Kidney tubule cell (primary cell): ENCODE data around the gene ARHGEF38.
A peak's percentile ranks its signal among the peaks of the same experiment; 100 is the strongest.

Experiments
- DNase-seq: peaks from one replicate; pipeline ENCODE4 v3.0.0-alpha.2; 2018; ENCODE audit warnings: low spot score

ARHGEF38 gene

GRCh38 chr4:105613306-105613705 is 60.9 kb downstream of the ARHGEF38 start:
- DNase-seq, result peak; percentile 19

- DNase-seq, result peak; percentile 71
Measured at GRCh38 chr4:105619188-105619931, 66.9 kb downstream of the ARHGEF38 start.

GRCh38 chr4:105620640-105621323 is 68.4 kb downstream of the ARHGEF38 start:
- DNase-seq, result peak; percentile 87

- DNase-seq, result peak; percentile 48
Measured at GRCh38 chr4:105622269-105622668, 69.8 kb downstream of the ARHGEF38 start.

- no peak for DNase-seq
Measured at GRCh38 chr4:105623099-105623498, 70.7 kb downstream of the ARHGEF38 start.

GRCh38 chr4:105624530-105624929 is 72.1 kb downstream of the ARHGEF38 start:
- peak; percentile 63 for DNase-seq

- no peak for DNase-seq
Measured at GRCh38 chr4:105625214-105625613, 72.8 kb downstream of the ARHGEF38 start.

- DNase-seq, result no peak
Measured at GRCh38 chr4:105626846-105627245, 74.4 kb downstream of the ARHGEF38 start.

GRCh38 chr4:105627620-105628019 is 75.2 kb downstream of the ARHGEF38 start:
- no peak for DNase-seq

GRCh38 chr4:105630670-105631655 is 78.5 kb downstream of the ARHGEF38 start:
- DNase-seq, result no peak

- DNase-seq, result no peak
Measured at GRCh38 chr4:105631818-105632400, 79.5 kb downstream of the ARHGEF38 start.

GRCh38 chr4:105632599-105632998 is 80.2 kb downstream of the ARHGEF38 start:
- no peak for DNase-seq

- DNase-seq, result no peak
Measured at GRCh38 chr4:105633241-105633640, 80.8 kb downstream of the ARHGEF38 start.

GRCh38 chr4:105634402-105635080 is 82.1 kb downstream of the ARHGEF38 start:
- DNase-seq, result no peak

GRCh38 chr4:105637408-105638176 is 85.2 kb downstream of the ARHGEF38 start:
- peak; percentile 61 for DNase-seq

GRCh38 chr4:105641845-105642244 is 89.4 kb downstream of the ARHGEF38 start:
- no peak for DNase-seq

- peak; percentile 59 for DNase-seq
Measured at GRCh38 chr4:105644257-105644656, 91.8 kb downstream of the ARHGEF38 start.

- DNase-seq, result no peak
Measured at GRCh38 chr4:105645440-105645839, 93.0 kb downstream of the ARHGEF38 start.

GRCh38 chr4:105650190-105650589 is 97.8 kb downstream of the ARHGEF38 start:
- no peak for DNase-seq

GRCh38 chr4:105651884-105652283 is 99.5 kb downstream of the ARHGEF38 start:
- DNase-seq, result peak; percentile 30
